Skin epidermis (tissue), 12 donors: ENCODE measurements around the gene PTPRO.

Experiments used
- H3K27ac ChIP-seq, 21 experiments: fragments of 200-600 bp; sonication (generic) in 11 of 21; one replicate each; pipeline ENCODE4 v1.5.0; 2020; ENCODE audit warnings: mild to moderate bottlenecking in 3 of 21, inconsistent platforms in 2 of 21, moderate library complexity in 2 of 21
- H3K4me3 ChIP-seq, 7 experiments: fragments of 200-600 bp; sonication (generic) in 2 of 7; one replicate each; pipeline ENCODE4 v1.5.0; 2020; ENCODE audit warnings: inconsistent platforms in 2 of 7, mild to moderate bottlenecking in 2 of 7, moderate library complexity in 1 of 7

PTPRO gene

GRCh38 chr12:15439459-15439858, 117.2 kb downstream of the PTPRO start:
- Histone ChIP-seq H3K4me3 (no peak overlapping the region), H3K27ac (no peak overlapping the region)

- Histone ChIP-seq H3K27ac (no peak overlapping the region), H3K4me3 (no peak overlapping the region)
These were observed 120.7 kb downstream of the PTPRO start for GRCh38 chr12:15443050-15443449.

GRCh38 chr12:15443611-15444010, 121.3 kb downstream of the PTPRO start:
- Histone ChIP-seq H3K27ac (no peak overlapping the region), H3K4me3 (no peak overlapping the region)

GRCh38 chr12:15444523-15444922, 122.2 kb downstream of the PTPRO start:
- H3K27ac ChIP-seq: no peak overlapping the region
- H3K4me3 ChIP-seq: no peak overlapping the region

GRCh38 chr12:15446807-15447206, 124.5 kb downstream of the PTPRO start:
- Histone ChIP-seq H3K4me3 (no peak overlapping the region), H3K27ac (no peak overlapping the region)

GRCh38 chr12:15453613-15454012, 131.3 kb downstream of the PTPRO start:
- H3K4me3 ChIP-seq: no peak overlapping the region
- H3K27ac ChIP-seq: no peak overlapping the region

GRCh38 chr12:15458008-15458407, 135.7 kb downstream of the PTPRO start:
- Histone ChIP-seq H3K4me3 (no peak overlapping the region), H3K27ac (no peak overlapping the region)

- H3K4me3 ChIP-seq: no peak overlapping the region
These were observed 146.6 kb downstream of the PTPRO start for GRCh38 chr12:15468911-15469310.

GRCh38 chr12:15469356-15469755, 147.0 kb downstream of the PTPRO start:
- Histone ChIP-seq H3K4me3 (no peak overlapping the region), H3K27ac (no peak overlapping the region)

More at GRCh38 chr12:15468911-15469310, 146.6 kb downstream of the PTPRO start:
- no peak overlapping the region for H3K27ac ChIP-seq

GRCh38 chr12:15472036-15472435, 149.7 kb downstream of the PTPRO start:
- Histone ChIP-seq H3K27ac (no peak overlapping the region), H3K4me3 (no peak overlapping the region)

GRCh38 chr12:15474766-15475165, 152.5 kb downstream of the PTPRO start:
- Histone ChIP-seq H3K27ac (no peak overlapping the region), H3K4me3 (no peak overlapping the region)

GRCh38 chr12:15477761-15478160, 155.5 kb downstream of the PTPRO start:
- Histone ChIP-seq H3K27ac (no peak overlapping the region), H3K4me3 (no peak overlapping the region)

- no peak overlapping the region for H3K4me3 ChIP-seq
- H3K27ac ChIP-seq: no peak overlapping the region
These were observed 159.5 kb downstream of the PTPRO start for GRCh38 chr12:15481846-15482245.

- Histone ChIP-seq H3K4me3 (no peak overlapping the region), H3K27ac (no peak overlapping the region)
These were observed 163.2 kb downstream of the PTPRO start for GRCh38 chr12:15485466-15485865.

GRCh38 chr12:15486859-15487258, 164.6 kb downstream of the PTPRO start:
- Histone ChIP-seq H3K27ac (no peak overlapping the region), H3K4me3 (no peak overlapping the region)

GRCh38 chr12:15488481-15488880, 166.2 kb downstream of the PTPRO start:
- Histone ChIP-seq H3K27ac (no peak overlapping the region), H3K4me3 (no peak overlapping the region)

- no peak overlapping the region for H3K27ac ChIP-seq
- no peak overlapping the region for H3K4me3 ChIP-seq
These were observed 172.2 kb downstream of the PTPRO start for GRCh38 chr12:15494329-15495046.

GRCh38 chr12:15495746-15496145, 173.4 kb downstream of the PTPRO start:
- Histone ChIP-seq H3K4me3 (no peak overlapping the region), H3K27ac (no peak overlapping the region)

GRCh38 chr12:15496738-15497137, 174.4 kb downstream of the PTPRO start:
- Histone ChIP-seq H3K4me3 (no peak overlapping the region), H3K27ac (no peak overlapping the region)

GRCh38 chr12:15497671-15498292, 175.5 kb downstream of the PTPRO start:
- Histone ChIP-seq H3K4me3 (no peak overlapping the region), H3K27ac (no peak overlapping the region)

GRCh38 chr12:15502211-15502610, 179.9 kb downstream of the PTPRO start:
- Histone ChIP-seq H3K27ac (no peak overlapping the region), H3K4me3 (no peak overlapping the region)

GRCh38 chr12:15505616-15506015, 183.3 kb downstream of the PTPRO start:
- Histone ChIP-seq H3K4me3 (no peak overlapping the region), H3K27ac (no peak overlapping the region)
